HG03460 (cell line): ENCODE measurements around the gene PAF1.
"Not testable (repeated sequence)": the region's sequence is repeated elsewhere in the genome, so short reads cannot be mapped to it uniquely, and the experiment has no call there.

Source experiments
- ATAC-seq: cut with Tn5 transposase; IDR thresholded peaks from one replicate; pipeline ENCODE4 v1.9.1; 2021; ENCODE audit not compliant: unreplicated experiment

Gene PAF1

DNA sequence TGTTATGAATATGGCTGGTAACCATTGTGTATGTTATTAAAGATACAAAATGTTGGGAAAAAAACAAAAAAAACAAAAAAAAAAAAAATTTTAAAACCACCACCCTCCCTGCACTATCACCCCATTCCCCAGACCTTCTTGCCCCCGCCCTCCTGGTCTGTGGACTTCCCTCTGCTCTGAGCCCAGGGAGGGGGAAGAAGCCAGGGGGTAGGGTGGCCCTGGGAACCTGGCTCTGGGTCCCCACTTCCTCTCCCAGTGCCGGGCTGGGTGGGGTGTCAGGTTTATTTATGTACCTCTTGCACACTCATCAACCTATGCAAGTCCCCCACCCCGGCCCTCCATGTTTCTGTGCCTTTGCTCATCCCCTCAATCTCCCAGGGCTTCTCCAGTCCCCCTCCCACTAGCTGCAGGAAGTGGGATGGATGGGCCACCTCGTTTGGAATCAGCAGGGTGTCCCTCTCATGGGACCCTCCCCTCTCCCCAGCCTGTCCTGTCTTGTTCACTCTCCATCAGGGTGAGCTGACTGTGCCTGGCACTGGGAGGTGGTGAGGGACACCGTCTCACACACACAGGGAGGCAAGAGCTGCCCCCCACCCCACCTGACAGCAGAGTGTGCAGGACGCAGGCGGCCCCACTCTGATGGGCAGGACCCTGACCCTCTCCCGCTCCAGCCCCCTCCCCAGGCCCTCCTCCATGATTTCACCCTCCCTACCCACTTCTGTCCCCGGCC lies 5.9 kb downstream of the PAF1 start:
- no peak for ATAC-seq

DNA sequence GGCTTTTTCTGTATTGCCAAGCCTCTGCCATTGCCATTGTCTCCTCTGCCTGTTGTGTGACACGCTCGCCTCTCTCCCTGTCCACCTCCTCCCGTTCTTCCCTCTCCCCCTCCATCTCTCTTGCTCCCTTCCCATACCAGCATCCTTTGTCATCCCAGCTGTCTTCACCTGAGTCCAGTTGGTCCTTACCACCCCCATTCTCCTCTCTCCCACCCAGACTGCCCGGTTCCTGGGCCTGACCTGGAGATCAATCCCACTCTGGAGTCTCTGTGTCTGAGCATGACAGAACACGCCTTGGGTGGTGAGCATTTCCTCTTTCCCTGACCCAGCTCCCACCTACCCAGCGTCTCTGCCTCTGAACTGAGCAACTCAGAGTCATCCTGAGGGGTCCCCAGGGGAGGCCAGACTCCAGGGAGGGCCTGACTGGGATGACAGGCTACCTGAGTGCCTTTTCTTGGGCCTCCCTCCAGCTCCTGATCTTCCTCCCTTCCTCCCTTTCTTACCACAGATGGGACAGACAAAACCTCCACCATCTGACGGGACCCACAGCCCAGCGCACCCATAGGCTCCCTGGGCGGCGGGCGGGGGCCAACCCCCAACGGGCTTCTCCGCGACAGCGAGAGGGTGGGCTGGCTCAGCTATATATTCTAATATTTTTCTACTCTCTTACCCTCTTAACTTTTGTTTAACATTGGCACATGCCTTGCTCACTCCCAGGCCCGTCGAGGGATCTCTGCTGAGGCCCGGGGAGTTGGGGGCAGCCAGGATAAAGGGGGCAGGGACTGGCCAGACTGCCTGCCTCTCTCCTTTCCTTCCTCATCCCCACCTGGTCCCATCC lies 7.7 kb downstream of the PAF1 start:
- no peak for ATAC-seq

DNA sequence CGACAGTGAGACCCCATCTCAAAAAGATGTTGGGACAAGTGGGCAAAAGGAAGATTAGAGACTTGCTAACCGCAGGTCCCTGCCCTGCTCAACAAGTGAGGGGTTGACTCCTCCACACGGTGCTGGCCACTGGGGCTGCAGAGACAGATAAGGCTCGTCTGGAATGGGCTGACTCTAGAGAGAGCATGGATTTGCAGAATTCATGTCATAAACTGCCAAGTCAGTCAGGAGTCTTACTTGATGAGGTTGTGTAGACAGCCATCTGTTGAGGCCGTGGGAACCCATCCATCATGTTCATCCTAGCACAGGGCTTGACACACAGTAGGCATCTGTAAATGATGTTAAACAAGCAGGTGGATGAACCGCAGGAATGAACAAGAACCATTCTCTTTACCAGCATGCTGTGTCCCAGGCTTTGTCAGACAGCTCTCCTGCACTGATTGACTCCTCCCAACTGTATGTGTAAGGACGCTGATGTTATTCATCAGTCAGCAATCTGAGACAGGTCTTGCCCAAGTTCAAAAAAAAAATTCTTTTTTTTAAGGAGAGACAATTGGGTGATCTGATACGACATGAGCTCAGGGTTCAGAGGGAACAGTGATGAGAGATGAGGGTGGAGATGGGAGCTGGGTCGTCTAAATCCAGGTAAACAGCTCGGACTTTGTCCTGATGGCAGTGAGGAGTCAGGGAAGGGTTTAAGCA lies 8.8 kb downstream of the PAF1 start:
- ATAC-seq: no peak

DNA sequence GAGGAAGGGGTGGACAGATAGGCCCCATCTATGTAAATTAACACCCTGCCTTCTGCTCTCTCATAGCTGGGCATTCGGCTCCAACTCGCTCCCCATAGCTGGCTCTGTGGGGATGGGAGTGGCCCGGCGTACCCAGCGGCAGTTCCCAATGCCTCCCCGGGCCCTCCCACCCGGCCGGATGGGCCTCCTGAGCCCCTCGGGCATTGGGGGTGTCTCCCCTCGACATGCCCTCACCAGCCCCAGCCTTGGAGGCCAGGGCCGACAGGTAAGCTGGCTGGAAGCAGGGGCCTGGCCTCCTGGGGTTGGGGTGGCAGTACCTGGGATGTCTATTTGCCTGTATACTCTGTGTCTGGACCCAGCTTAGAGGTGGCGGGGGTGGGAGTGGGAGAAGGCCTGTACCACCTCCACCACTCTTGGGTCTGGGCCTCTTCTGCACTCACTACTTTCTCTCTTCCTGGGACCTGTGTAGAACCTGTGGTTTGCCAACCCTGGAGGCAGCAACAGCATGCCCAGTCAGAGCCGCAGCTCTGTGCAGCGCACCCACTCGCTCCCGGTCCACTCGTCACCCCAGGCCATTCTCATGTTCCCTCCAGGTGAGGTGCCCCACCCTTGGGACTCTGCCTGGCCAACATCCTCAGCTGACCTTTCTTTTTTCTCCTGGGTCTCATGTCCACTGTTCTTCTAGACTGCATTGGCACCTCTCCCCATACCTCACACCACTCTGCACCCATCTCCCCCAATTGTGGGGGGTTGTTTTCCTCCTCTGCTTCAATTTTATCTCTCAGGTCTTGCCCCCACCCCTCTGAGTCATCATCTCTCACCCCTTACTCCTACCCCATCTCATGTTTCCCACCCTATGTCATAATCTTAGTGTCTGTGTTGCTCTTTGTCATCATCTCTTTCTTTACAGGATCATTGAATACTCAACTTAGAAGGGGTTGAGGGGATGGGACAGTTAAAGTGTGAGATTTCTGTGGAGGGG lies 10.1 kb downstream of the PAF1 start:
- no peak for ATAC-seq

DNA sequence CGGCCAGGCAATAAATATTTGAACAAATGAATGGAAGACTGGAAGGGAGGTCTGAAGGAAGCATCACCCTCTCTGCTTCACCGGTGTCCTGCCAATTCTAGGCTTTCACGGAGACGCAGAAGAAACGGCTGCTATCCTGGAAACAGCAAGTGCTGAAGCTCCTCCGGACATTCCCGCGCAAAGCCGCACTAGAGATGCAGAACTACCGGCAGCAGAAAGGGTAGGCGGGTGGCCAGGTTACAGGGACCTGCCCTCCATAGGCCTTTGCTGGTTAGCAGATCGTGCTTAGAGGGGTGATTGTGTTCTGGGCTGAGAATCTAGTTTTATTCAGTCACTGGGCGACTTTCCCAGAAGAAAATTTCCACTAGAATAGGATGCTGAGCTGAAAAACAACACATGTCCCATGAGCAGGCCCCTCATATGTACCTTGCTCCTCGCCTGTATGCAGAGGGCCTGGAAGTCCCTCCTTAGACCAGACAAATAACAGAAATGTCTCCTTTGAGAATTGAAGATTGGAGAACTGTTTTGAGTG lies 11.0 kb downstream of the PAF1 start:
- no peak for ATAC-seq

DNA sequence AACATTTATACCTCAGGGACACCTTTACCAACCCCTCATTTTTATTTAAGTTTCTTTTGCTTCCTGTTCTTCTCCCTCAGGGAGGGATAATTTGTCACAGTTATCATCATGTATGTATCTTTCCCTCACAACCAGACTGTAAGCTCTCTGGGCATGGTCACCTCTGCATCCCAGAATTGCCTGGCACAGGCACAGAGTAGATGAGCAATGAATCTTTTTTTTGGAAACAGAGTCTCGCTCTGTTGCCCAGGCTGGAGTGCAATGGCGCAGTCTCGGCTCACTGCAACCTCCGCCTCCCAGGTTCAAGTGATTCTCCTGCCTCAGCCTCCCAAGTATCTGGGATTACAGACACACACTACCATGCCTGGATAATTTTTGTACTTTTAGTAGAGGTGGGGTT lies 11.5 kb downstream of the PAF1 start:
- ATAC-seq: not testable (repeated sequence)

DNA sequence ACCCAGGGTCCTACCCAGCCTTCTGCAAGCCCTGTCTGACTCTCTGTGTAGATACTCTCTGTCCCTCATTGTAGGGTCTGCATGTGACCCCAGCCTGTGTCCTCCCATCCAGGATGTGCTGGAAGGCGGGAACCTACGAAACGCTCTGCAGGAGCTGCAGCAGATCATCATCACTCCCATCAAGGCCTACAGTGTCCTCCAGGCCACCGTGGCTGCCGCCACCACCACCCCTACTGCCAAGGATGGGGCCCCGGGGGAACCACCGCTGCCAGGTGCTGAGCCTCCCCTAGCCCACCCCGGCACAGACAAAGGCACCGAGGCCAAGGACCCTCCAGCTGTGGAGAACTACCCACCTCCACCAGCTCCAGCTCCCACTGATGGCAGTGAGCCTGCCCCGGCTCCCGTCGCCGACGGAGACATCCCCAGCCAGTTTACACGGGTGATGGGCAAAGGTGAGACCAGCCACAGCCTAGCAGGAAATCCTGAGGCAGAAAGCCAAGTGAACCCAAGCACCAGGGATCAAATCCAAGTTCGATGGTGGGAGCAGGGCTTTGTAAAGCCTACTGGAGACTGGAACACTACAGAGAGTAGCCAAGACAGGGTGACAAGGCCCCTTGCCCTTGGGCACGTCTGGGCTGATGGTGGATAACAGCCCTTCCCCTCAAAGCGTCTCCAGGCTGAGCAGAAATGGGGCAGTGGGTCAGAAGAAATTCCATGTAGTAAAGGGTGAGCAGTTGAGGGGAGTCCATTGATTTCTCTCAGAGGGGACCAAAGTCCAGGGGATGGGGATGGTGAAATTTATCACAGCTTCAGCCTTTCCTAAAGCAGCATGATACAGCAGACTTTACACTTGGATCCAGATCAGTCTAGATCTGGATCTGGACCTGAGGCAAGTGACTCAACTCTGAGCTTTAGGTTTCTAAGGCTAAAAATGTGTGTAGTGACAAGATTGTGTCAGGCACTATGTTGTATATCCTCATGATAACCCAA lies 13.2 kb downstream of the PAF1 start:
- ATAC-seq: no peak

DNA sequence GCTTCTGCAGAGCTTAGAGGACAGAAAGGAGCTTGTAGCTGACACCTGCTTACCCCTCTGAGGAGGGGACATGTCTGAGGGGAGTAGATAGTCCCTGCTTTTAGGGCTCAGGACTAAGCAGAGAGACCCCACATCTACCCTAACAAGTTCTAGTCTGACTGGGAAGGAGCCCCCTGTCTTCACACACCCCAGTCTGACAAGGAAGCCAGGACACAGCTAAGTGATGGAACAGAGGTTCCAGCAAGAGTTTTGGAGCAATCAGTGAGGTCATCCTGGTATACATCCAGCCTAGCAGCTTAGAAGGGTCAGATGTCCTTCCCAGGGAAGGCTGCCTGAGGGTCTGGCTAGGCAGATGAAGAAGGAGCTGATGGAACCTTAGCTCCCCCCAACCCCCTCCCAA lies 15.0 kb downstream of the PAF1 start:
- no peak for ATAC-seq

DNA sequence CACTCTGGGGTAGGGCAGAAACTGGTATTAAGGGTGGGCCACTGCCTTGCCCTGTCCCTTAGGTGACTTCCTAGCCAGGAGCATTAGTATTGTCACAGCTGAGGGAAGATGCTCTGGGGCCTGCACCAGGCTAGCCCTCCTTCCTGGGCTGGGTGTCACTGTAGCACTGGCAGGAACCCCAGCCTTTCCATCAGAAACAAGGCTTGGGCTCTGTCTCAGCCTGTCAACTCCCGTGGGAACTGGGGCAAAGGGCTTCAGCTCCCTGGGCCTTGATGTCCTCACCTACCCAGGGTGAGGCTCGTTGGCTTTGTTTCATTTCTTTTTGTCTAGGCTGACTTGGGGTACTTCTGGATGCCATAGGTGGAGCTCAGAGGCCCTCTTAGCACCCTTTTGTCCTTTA lies 18.0 kb downstream of the PAF1 start:
- ATAC-seq: no peak

DNA sequence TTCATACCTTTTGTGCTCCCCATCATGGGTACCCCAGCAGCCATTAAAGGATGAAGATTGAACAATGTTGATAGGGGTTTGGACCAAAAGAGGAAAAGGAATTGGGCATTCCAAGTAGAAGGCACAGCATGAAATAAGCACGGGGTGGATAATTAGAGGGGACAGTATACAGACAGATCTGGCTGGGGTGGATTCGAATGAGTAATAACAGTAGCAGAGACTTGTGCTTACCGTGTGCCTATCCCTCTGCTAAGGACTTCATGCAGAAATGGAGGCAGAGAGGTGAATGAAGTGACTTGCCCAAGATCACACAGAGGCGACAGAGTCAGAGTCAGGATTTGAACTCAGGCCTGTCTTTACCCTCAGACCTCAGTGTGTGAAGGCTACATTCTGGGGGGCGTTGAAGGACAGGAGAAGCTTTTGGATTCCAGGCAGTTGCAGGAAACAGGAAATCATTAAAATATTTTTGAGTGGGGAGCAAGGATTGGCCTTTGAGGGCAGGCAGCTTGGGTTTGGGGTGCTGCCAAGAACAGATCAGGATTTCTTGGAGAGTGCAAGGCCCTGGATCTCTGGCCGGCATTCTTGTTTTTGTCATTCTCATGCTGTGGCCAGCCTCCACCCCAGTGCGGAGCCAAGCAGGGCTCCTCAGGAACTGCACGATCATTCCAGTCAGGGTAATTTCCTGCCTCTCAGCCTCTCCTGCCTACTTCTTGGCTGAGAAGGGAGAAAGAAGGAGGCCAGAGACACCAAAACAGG lies 18.7 kb downstream of the PAF1 start:
- ATAC-seq: no peak

DNA sequence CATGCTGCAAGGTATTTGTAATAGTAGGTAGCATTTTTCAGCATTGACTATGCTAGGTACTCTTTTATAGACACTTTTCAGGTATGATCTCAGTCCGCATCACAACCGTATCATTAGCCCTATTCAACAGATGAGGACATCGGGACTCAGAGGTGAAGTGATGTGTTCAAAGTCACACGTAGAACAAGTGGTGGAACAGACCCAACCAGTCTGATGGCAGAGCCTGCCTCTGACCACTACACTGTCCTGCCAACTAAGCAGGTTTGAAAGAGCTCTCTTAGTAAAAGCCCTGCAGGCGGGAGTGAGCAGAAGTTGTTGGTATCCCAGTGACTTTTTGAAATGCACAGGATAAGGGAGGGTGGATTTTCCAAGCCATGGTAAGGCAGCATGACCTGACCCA lies 20.2 kb downstream of the PAF1 start:
- ATAC-seq: no peak

DNA sequence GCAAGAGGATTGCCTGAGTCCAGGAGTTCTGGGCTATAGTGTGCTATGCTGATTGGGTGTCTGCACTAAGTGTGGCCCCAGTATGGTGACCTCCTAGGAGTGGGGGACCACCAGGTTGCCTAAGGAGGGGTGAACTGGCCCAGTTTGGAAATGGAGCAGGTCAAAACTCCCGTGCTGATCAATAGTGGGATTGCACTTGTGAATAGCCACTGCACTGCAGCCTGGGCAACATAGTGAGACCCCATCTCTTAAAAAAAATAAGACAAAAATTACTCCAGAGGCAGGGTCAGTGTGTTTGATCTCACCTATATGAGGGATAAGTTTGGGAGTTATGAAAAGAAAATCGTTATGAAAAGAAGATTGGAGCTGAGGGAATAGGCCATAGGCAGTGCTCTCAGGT lies 21.7 kb downstream of the PAF1 start:
- ATAC-seq: no peak

DNA sequence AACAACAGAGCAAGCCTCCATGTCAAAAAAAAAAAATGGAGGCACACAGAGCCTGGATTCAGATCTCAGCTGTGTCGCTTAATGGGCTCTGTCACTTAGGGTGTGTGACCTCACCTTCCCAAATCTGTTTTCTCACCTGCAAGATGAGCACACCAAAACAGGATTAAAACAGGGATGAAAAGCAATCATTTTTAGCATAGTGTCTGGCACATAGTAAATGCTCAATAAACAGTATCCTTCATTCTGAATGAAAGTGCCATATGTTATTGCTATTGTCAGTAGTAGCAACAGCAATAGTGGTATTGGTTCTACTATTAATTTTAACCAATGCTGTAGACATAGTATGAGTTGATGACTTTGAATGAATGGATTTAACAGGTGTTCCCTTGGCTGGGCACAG lies 25.4 kb downstream of the PAF1 start:
- no peak for ATAC-seq

DNA sequence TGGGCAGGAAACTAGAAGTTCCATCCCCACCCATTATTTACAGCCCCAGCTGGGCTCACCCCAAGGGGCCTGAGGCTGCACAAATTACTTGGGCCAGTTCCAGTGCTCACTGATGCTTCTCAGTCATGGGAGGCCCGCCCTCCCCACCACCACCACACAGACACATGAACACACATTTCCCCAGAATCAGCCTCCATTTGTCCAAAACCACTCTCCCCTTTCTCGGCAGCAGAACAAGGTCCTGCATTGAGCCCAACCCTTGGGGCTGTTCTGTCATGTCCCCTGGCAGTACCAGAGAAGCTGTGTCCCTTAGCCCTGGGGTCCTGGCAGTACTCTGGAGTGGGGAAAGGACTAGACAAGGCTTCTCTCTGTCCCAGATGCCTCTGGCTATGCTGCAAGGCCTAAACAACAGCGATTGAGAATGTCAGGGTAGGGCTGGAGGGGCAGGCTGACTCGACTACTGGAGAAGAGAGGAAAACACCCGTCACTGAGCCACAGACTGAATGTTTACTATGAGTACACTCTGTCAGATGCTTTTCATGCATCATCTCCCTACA lies 26.9 kb downstream of the PAF1 start:
- no peak for ATAC-seq

DNA sequence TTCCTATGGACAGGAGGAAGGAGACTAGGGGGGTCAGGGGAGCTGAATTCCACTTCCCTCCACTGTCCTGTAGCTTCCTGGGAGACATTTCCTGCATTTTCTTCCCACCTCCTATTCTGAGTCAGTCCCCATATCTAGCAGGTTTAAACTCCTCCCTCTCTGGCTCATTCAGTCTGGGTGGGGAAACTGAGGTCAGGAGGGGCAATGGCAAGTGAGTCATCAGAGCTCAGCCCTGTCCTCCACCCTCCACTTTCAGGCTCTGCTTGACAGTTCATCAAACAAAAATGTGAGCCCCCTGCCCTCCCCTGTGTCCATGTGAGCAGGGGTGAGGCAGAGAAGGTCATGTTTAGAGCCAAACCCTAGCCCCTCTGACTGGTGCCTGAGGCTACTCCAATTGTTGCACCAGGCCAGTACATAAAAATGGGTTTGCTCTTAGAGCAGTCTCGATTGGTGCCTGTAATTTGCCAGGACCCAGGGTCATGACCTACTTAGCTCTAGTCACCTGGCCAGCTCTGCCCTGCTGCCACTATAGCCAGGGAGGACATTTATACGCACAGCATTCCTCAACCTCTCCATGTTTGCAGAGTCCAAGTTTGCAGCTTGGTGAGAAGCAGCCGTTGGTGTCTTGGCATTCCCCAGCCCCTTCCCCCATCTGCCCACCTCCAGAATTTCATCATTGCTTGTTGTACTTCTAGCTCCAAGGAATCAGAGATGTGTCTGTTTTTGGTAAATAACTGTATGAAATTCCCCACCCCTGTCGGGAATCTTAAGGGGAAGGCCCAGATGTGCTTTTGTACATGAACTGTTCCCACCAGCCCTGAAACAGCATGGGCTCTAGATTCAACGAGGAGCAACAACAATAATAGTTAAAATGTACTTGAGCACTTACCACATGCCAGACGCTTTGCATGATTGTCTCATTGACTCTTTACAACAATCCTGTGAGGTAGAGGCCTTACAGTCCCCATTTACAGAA lies 27.9 kb downstream of the PAF1 start:
- ATAC-seq: no peak

DNA sequence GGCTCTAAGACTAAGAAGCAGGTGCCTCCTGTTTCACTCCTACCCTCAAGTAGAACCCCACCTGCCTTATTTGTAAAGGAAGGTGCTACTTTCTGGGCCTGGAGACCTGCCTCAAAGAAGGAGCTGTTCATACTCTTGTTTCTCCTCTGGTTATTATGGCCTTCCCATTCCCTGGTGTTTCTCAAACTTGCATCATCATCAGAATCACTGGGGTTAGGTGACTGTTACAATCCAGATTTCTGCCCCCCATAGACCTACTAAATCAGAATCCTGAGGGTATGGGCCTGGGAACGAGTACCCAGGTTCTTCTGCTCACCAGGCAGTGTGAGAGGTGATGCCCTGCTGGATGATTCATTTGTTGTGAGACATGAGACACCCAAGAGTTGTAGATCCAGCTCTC lies 30.3 kb downstream of the PAF1 start:
- no peak for ATAC-seq

DNA sequence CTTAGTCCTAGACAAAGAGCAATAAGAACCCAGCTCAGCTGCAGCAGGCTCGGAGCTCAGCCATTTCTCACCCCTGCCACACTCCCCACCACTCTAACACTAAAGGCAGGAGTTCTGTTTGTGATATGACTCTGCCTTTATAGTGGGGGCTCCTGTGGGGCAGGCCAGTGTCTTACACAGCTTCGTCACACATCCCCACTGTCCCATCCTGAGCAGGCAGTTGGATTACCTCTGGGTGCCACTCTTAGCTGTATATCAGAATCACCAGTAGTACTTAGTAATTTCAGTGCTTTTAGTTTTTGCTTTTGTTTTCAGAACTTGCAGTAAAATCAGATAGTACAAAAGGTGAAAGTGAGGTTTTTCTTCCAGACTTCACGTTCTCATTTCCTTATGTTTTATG lies 31.9 kb downstream of the PAF1 start:
- no peak for ATAC-seq
